ENCODE data around the gene NKAIN1.

The NKAIN1 gene

GRCh38 chr1:31261916-31262315 is 22.2 kb upstream of the NKAIN1 start:
- Histone ChIP-seq H3K27ac (ENCODE audit: low read depth, low read length) (no peak overlapping the region), H3K27me3 (ENCODE audit: control insufficient read depth, low read length) (no peaks in the 10 kb centered on the region), H3F3A (ENCODE audit: control insufficient read depth, insufficient read depth) (no peaks in the 10 kb centered on the region), H3K9me3 (ENCODE audit: control insufficient read depth, insufficient read depth, low read length) (no peaks in the 10 kb centered on the region), H3K4me1 (ENCODE audit: control insufficient read depth, low read length) (no peaks in the 10 kb centered on the region), H3K36me3 (ENCODE audit: control insufficient read depth, low read length) (peaks cover 82% of the 10 kb centered on the region), H3K4me3 (ENCODE audit: low read length) (no peak overlapping the region), H3K9me2 (replicated peaks; ENCODE audit: control insufficient read depth, low read length) (no peaks in the 10 kb centered on the region), H3K4me2 (ENCODE audit: low read length) (no peak overlapping the region), H3K79me2 (ENCODE audit: control insufficient read depth, low read length) (no peaks in the 10 kb centered on the region), H4K20me1 (ENCODE audit: control insufficient read depth, insufficient read depth, low read depth, low read length) (no peaks in the 10 kb centered on the region)
- TF ChIP-seq, protein P1, sequence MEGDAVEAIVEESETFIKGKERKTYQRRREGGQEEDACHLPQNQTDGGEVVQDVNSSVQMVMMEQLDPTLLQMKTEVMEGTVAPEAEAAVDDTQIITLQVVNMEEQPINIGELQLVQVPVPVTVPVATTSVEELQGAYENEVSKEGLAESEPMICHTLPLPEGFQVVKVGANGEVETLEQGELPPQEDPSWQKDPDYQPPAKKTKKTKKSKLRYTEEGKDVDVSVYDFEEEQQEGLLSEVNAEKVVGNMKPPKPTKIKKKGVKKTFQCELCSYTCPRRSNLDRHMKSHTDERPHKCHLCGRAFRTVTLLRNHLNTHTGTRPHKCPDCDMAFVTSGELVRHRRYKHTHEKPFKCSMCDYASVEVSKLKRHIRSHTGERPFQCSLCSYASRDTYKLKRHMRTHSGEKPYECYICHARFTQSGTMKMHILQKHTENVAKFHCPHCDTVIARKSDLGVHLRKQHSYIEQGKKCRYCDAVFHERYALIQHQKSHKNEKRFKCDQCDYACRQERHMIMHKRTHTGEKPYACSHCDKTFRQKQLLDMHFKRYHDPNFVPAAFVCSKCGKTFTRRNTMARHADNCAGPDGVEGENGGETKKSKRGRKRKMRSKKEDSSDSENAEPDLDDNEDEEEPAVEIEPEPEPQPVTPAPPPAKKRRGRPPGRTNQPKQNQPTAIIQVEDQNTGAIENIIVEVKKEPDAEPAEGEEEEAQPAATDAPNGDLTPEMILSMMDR (IDR thresholded peaks at IDR 0.05; ENCODE audit: low read depth, low read length, poor library complexity, severe bottlenecking) = no peak
- TF ChIP-seq EZH2phosphoT487 (IDR thresholded peaks at IDR 0.05; ENCODE audit: borderline replicate concordance, low read length) = no peak

- no peaks in the 10 kb centered on the region for H3K79me2 ChIP-seq (ENCODE audit: control insufficient read depth, low read length)
- H3K9me2 ChIP-seq (replicated peaks; ENCODE audit: control insufficient read depth, low read length) = no peaks in the 10 kb centered on the region
- no peaks in the 10 kb centered on the region for H3K4me1 ChIP-seq (ENCODE audit: control insufficient read depth, low read length)
- TF ChIP-seq, protein P1 (IDR thresholded peaks at IDR 0.05; ENCODE audit: low read depth, low read length, poor library complexity, severe bottlenecking) = no peak
- TF ChIP-seq EZH2phosphoT487 (IDR thresholded peaks at IDR 0.05; ENCODE audit: borderline replicate concordance, low read length) = no peak
- no peaks in the 10 kb centered on the region for H4K20me1 ChIP-seq (ENCODE audit: control insufficient read depth, insufficient read depth, low read depth, low read length)
- peaks cover 65% of the 10 kb centered on the region for H3K36me3 ChIP-seq (ENCODE audit: control insufficient read depth, low read length)
- H3K27ac ChIP-seq (ENCODE audit: low read depth, low read length) = no peak overlapping the region
- H3K4me3 ChIP-seq (ENCODE audit: low read length) = no peak overlapping the region
- H3K4me2 ChIP-seq (ENCODE audit: low read length) = no peak overlapping the region
- no peaks in the 10 kb centered on the region for H3K9me3 ChIP-seq (ENCODE audit: control insufficient read depth, insufficient read depth, low read length)
- H3F3A ChIP-seq (ENCODE audit: control insufficient read depth, insufficient read depth) = peaks cover 11% of the 10 kb centered on the region
- H3K27me3 ChIP-seq (ENCODE audit: control insufficient read depth, low read length) = no peaks in the 10 kb centered on the region
Observed at GRCh38 chr1:31259746-31260145, 20.1 kb upstream of the NKAIN1 start.

DNA sequence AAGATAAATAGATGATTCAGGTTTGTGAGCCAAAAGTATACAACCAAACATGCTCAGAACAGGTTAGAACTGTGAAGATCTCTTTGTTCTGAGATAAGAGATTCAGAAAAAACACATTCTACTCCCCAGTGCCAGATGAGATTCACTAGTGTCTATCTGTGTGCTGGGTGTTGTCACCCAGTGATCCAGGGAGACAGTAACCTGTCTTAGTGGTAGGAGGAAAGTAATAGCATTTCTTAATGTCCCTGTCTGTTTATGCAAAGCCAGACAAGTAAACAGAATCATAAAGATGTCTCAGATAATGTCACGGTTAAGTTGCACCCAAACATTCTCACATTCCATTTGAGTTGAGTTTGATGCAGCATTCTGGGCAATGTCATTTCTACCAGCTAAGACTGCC is 18.9 kb upstream of the NKAIN1 start:
- no peak overlapping the region for H3K27ac ChIP-seq (ENCODE audit: low read depth, low read length)
- no peak overlapping the region for H3K4me3 ChIP-seq (ENCODE audit: low read length)
- H3K9me2 ChIP-seq (replicated peaks; ENCODE audit: control insufficient read depth, low read length) = no peaks in the 10 kb centered on the region
- H3K4me1 ChIP-seq (ENCODE audit: control insufficient read depth, low read length) = no peaks in the 10 kb centered on the region
- H4K20me1 ChIP-seq (ENCODE audit: control insufficient read depth, insufficient read depth, low read depth, low read length) = no peaks in the 10 kb centered on the region
- TF ChIP-seq EZH2phosphoT487 (IDR thresholded peaks at IDR 0.05; ENCODE audit: borderline replicate concordance, low read length) = no peak
- TF ChIP-seq, protein P1 (IDR thresholded peaks at IDR 0.05; ENCODE audit: low read depth, low read length, poor library complexity, severe bottlenecking) = no peak
- H3K36me3 ChIP-seq (ENCODE audit: control insufficient read depth, low read length) = peaks cover 54% of the 10 kb centered on the region
- H3K79me2 ChIP-seq (ENCODE audit: control insufficient read depth, low read length) = no peaks in the 10 kb centered on the region
- no peak overlapping the region for H3K4me2 ChIP-seq (ENCODE audit: low read length)
- no peaks in the 10 kb centered on the region for H3K9me3 ChIP-seq (ENCODE audit: control insufficient read depth, insufficient read depth, low read length)
- H3K27me3 ChIP-seq (ENCODE audit: control insufficient read depth, low read length) = no peaks in the 10 kb centered on the region
- H3F3A ChIP-seq (ENCODE audit: control insufficient read depth, insufficient read depth) = peaks cover 11% of the 10 kb centered on the region

- Histone ChIP-seq H3K4me3 (ENCODE audit: low read length) (no peak overlapping the region), H3K4me1 (ENCODE audit: control insufficient read depth, low read length) (no peaks in the 10 kb centered on the region), H3K9me2 (replicated peaks; ENCODE audit: control insufficient read depth, low read length) (no peaks in the 10 kb centered on the region), H3K9me3 (ENCODE audit: control insufficient read depth, insufficient read depth, low read length) (no peaks in the 10 kb centered on the region), H3K27me3 (ENCODE audit: control insufficient read depth, low read length) (no peaks in the 10 kb centered on the region), H3K4me2 (ENCODE audit: low read length) (no peak overlapping the region), H3K36me3 (ENCODE audit: control insufficient read depth, low read length) (peaks cover 44% of the 10 kb centered on the region), H4K20me1 (ENCODE audit: control insufficient read depth, insufficient read depth, low read depth, low read length) (no peaks in the 10 kb centered on the region), H3K79me2 (ENCODE audit: control insufficient read depth, low read length) (no peaks in the 10 kb centered on the region), H3K27ac (ENCODE audit: low read depth, low read length) (no peak overlapping the region), H3F3A (ENCODE audit: control insufficient read depth, insufficient read depth) (peaks cover 11% of the 10 kb centered on the region)
- TF ChIP-seq, protein P1 (IDR thresholded peaks at IDR 0.05; ENCODE audit: low read depth, low read length, poor library complexity, severe bottlenecking) = no peak
- TF ChIP-seq EZH2phosphoT487 (IDR thresholded peaks at IDR 0.05; ENCODE audit: borderline replicate concordance, low read length) = no peak
Observed at GRCh38 chr1:31257213-31257612, 17.5 kb upstream of the NKAIN1 start.

All from DOHH2 (cell line).